ENCODE data around the gene CFAP298.

- TF ChIP-seq POLR2A (IDR thresholded peaks at IDR 0.05) = no peak
- TF ChIP-seq, protein P1, sequence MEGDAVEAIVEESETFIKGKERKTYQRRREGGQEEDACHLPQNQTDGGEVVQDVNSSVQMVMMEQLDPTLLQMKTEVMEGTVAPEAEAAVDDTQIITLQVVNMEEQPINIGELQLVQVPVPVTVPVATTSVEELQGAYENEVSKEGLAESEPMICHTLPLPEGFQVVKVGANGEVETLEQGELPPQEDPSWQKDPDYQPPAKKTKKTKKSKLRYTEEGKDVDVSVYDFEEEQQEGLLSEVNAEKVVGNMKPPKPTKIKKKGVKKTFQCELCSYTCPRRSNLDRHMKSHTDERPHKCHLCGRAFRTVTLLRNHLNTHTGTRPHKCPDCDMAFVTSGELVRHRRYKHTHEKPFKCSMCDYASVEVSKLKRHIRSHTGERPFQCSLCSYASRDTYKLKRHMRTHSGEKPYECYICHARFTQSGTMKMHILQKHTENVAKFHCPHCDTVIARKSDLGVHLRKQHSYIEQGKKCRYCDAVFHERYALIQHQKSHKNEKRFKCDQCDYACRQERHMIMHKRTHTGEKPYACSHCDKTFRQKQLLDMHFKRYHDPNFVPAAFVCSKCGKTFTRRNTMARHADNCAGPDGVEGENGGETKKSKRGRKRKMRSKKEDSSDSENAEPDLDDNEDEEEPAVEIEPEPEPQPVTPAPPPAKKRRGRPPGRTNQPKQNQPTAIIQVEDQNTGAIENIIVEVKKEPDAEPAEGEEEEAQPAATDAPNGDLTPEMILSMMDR (IDR thresholded peaks at IDR 0.05 in 8 of 11, conservative IDR thresholded peaks at IDR 0.05 in 3 of 11) = no peak
Observed at GRCh38 chr21:32645261-32646182, 33.3 kb upstream of the CFAP298 start.

Data from spleen (tissue), 7 donors.